ENCODE measurements around the gene ZNF215.

The ZNF215 gene

GRCh38 chr11:6925007-6925577 is 1.1 kb upstream of the ZNF215 start:
- TF ChIP-seq GATA3 (IDR thresholded peaks at IDR 0.05; ENCODE audit: low read depth, low read length): no peak
- TF ChIP-seq GATA2 (IDR thresholded peaks at IDR 0.05; ENCODE audit: low read depth, low read length): no peak

GRCh38 chr11:6925636-6926207 is 504 bp upstream of the ZNF215 start:
- TF ChIP-seq GATA3 (IDR thresholded peaks at IDR 0.05; ENCODE audit: low read depth, low read length) (no peak), GATA2 (IDR thresholded peaks at IDR 0.05; ENCODE audit: low read depth, low read length) (no peak)

GRCh38 chr11:6927030-6927617 is 898 bp downstream of the ZNF215 start:
- TF ChIP-seq GATA3 (IDR thresholded peaks at IDR 0.05; ENCODE audit: low read depth, low read length): no peak
- TF ChIP-seq GATA2 (IDR thresholded peaks at IDR 0.05; ENCODE audit: low read depth, low read length): no peak

- TF ChIP-seq GATA3 (IDR thresholded peaks at IDR 0.05; ENCODE audit: low read depth, low read length) (no peak), GATA2 (IDR thresholded peaks at IDR 0.05; ENCODE audit: low read depth, low read length) (no peak)
These were observed 2.7 kb downstream of the ZNF215 start for GRCh38 chr11:6928916-6929315.

- TF ChIP-seq GATA2 (IDR thresholded peaks at IDR 0.05; ENCODE audit: low read depth, low read length) (no peak), GATA3 (IDR thresholded peaks at IDR 0.05; ENCODE audit: low read depth, low read length) (no peak)
These were observed 5.0 kb downstream of the ZNF215 start for GRCh38 chr11:6931146-6931713.

- TF ChIP-seq GATA3 (IDR thresholded peaks at IDR 0.05; ENCODE audit: low read depth, low read length) (no peak), GATA2 (IDR thresholded peaks at IDR 0.05; ENCODE audit: low read depth, low read length) (no peak)
These were observed 5.9 kb downstream of the ZNF215 start for GRCh38 chr11:6932145-6932544.

- no peak for TF ChIP-seq GATA3 (IDR thresholded peaks at IDR 0.05; ENCODE audit: low read depth, low read length)
- TF ChIP-seq GATA2 (IDR thresholded peaks at IDR 0.05; ENCODE audit: low read depth, low read length): no peak
These were observed 15.7 kb downstream of the ZNF215 start for GRCh38 chr11:6941970-6942369.

GRCh38 chr11:6943131-6943530 is 16.9 kb downstream of the ZNF215 start:
- no peak for TF ChIP-seq GATA2 (IDR thresholded peaks at IDR 0.05; ENCODE audit: low read depth, low read length)
- TF ChIP-seq GATA3 (IDR thresholded peaks at IDR 0.05; ENCODE audit: low read depth, low read length): no peak

- TF ChIP-seq GATA3 (IDR thresholded peaks at IDR 0.05; ENCODE audit: low read depth, low read length) (no peak), GATA2 (IDR thresholded peaks at IDR 0.05; ENCODE audit: low read depth, low read length) (no peak)
These were observed 35.9 kb downstream of the ZNF215 start for GRCh38 chr11:6962141-6962540.

- TF ChIP-seq GATA2 (IDR thresholded peaks at IDR 0.05; ENCODE audit: low read depth, low read length) (no peak), GATA3 (IDR thresholded peaks at IDR 0.05; ENCODE audit: low read depth, low read length) (no peak)
These were observed 36.4 kb downstream of the ZNF215 start for GRCh38 chr11:6962673-6963072.

- TF ChIP-seq GATA3 (IDR thresholded peaks at IDR 0.05; ENCODE audit: low read depth, low read length): no peak
- no peak for TF ChIP-seq GATA2 (IDR thresholded peaks at IDR 0.05; ENCODE audit: low read depth, low read length)
These were observed 42.6 kb downstream of the ZNF215 start for GRCh38 chr11:6968816-6969215.

- TF ChIP-seq GATA2 (IDR thresholded peaks at IDR 0.05; ENCODE audit: low read depth, low read length): no peak
- TF ChIP-seq GATA3 (IDR thresholded peaks at IDR 0.05; ENCODE audit: low read depth, low read length): no peak
These were observed 53.1 kb downstream of the ZNF215 start for GRCh38 chr11:6979365-6979764.

GRCh38 chr11:6986487-6986886 is 60.3 kb downstream of the ZNF215 start:
- TF ChIP-seq GATA2 (IDR thresholded peaks at IDR 0.05; ENCODE audit: low read depth, low read length) (no peak), GATA3 (IDR thresholded peaks at IDR 0.05; ENCODE audit: low read depth, low read length) (no peak)

GRCh38 chr11:6988506-6988905 is 62.3 kb downstream of the ZNF215 start:
- TF ChIP-seq GATA3 (IDR thresholded peaks at IDR 0.05; ENCODE audit: low read depth, low read length) (no peak), GATA2 (IDR thresholded peaks at IDR 0.05; ENCODE audit: low read depth, low read length) (no peak)

GRCh38 chr11:6991227-6991626 is 65.0 kb downstream of the ZNF215 start:
- TF ChIP-seq GATA2 (IDR thresholded peaks at IDR 0.05; ENCODE audit: low read depth, low read length): no peak
- TF ChIP-seq GATA3 (IDR thresholded peaks at IDR 0.05; ENCODE audit: low read depth, low read length): no peak

All from SH-SY5Y (cell line).